ENCODE measurements around the gene GJA4. TPM values are rescaled to one million over a fixed set of nuclear protein-coding genes. Genes with fewer than 3 reads are reported as not detected.
"Not testable (repeated sequence)": the region's sequence is repeated elsewhere in the genome, so short reads cannot be mapped to it uniquely, and the experiment has no call there.

Gene GJA4
- total RNA-seq, 2 donors from 2014 or later: 0.86 to 5.9 TPM

- Mint-ChIP-seq H3K9me3 (no peaks in the 10 kb centered on the region), H3K36me3 (no peaks in the 10 kb centered on the region), H3K4me3 (no peak overlapping the region), H3K27ac (no peak overlapping the region), H3K27me3 (peaks cover 11 to 14% of the 10 kb centered on the region in 2 donors), H3K4me1 (ENCODE audit: low read depth in 2 of 2) (no peaks in the 10 kb centered on the region)
- ATAC-seq: no peak
- DNase-seq (ENCODE audit: low spot score): no peak
Measured at GRCh38 chr1:34758751-34759150, 34.0 kb upstream of the GJA4 start.

- DNase-seq (ENCODE audit: low spot score): no peak
- Mint-ChIP-seq H3K36me3 (no peaks in the 10 kb centered on the region), H3K4me3 (no peak within 1 kb of the TSS), H3K27me3 (peaks cover 10 to 11% of the 10 kb centered on the region in 2 donors), H3K4me1 (ENCODE audit: low read depth in 2 of 2) (no peaks in the 10 kb centered on the region), H3K27ac (no peak within 1 kb of the TSS), H3K9me3 (no peaks in the 10 kb centered on the region)
- ATAC-seq: peak in 1 of 2 donors; percentile 16
Measured at GRCh38 chr1:34759503-34760357, 33.1 kb upstream of the GJA4 start, which contains the start of gene GJB4. Gene GJB4, plus strand, starts transcription at chr1:34759740. Its CDS starts 1,515 bp downstream, at chr1:34761255.

- H3K36me3 Mint-ChIP-seq: no peaks in the 10 kb centered on the region
- DNase-seq (ENCODE audit: low spot score) (no peak), ATAC-seq (no peak)
- no peak overlapping the region for H3K4me3 Mint-ChIP-seq
- peaks cover 10 to 11% of the 10 kb centered on the region in 2 donors for H3K27me3 Mint-ChIP-seq
- H3K4me1 Mint-ChIP-seq (ENCODE audit: low read depth in 2 of 2): no peaks in the 10 kb centered on the region
- H3K27ac Mint-ChIP-seq: no peak overlapping the region
- H3K9me3 Mint-ChIP-seq: no peaks in the 10 kb centered on the region
Measured at GRCh38 chr1:34761176-34761761, 31.5 kb upstream of the GJA4 start.

- DNase-seq (ENCODE audit: low spot score): no peak
- Mint-ChIP-seq H3K4me3 (no peak overlapping the region), H3K9me3 (no peaks in the 10 kb centered on the region), H3K27ac (no peak overlapping the region), H3K36me3 (no peaks in the 10 kb centered on the region), H3K27me3 (peaks cover 10 to 11% of the 10 kb centered on the region in 2 donors), H3K4me1 (ENCODE audit: low read depth in 2 of 2) (no peaks in the 10 kb centered on the region)
- ATAC-seq: no peak
Measured at GRCh38 chr1:34761776-34762307, 31.0 kb upstream of the GJA4 start.

- peaks cover 10 to 11% of the 10 kb centered on the region in 2 donors for H3K27me3 Mint-ChIP-seq
- ATAC-seq (no peak), DNase-seq (ENCODE audit: low spot score) (no peak)
- H3K36me3 Mint-ChIP-seq: no peaks in the 10 kb centered on the region
- H3K27ac Mint-ChIP-seq: no peak overlapping the region
- no peaks in the 10 kb centered on the region for H3K4me1 Mint-ChIP-seq (ENCODE audit: low read depth in 2 of 2)
- H3K4me3 Mint-ChIP-seq: no peak overlapping the region
- H3K9me3 Mint-ChIP-seq: no peaks in the 10 kb centered on the region
Measured at GRCh38 chr1:34762474-34763141, 30.2 kb upstream of the GJA4 start.

- H3K4me1 Mint-ChIP-seq (ENCODE audit: low read depth in 2 of 2): no peaks in the 10 kb centered on the region
- no peaks in the 10 kb centered on the region for H3K9me3 Mint-ChIP-seq
Measured at GRCh38 chr1:34763142-34763781, 29.5 kb upstream of the GJA4 start.

GRCh38 chr1:34768856-34769255, 23.9 kb upstream of the GJA4 start:
- no peak for ATAC-seq
- Mint-ChIP-seq H3K27ac (no peak overlapping the region), H3K4me1 (ENCODE audit: low read depth in 2 of 2) (no peaks in the 10 kb centered on the region), H3K4me3 (no peak overlapping the region), H3K36me3 (no peaks in the 10 kb centered on the region), H3K9me3 (no peaks in the 10 kb centered on the region), H3K27me3 (peaks cover 0 to 3% of the 10 kb centered on the region in 2 donors)
- DNase-seq (ENCODE audit: low spot score): no peak

More at GRCh38 chr1:34763142-34763781, 29.5 kb upstream of the GJA4 start:
- ATAC-seq (no peak), DNase-seq (ENCODE audit: low spot score) (no peak)
- H3K4me3 Mint-ChIP-seq: no peak overlapping the region
- H3K27ac Mint-ChIP-seq: peak overlapping the region in 1 of 2 donors; percentile 6
- H3K36me3 Mint-ChIP-seq: no peaks in the 10 kb centered on the region
- peaks cover 10 to 11% of the 10 kb centered on the region in 2 donors for H3K27me3 Mint-ChIP-seq

- no peaks in the 10 kb centered on the region for H3K36me3 Mint-ChIP-seq
- H3K27me3 Mint-ChIP-seq: peaks cover 0 to 3% of the 10 kb centered on the region in 2 donors
Measured at GRCh38 chr1:34770891-34771504, 21.8 kb upstream of the GJA4 start.

GRCh38 chr1:34771573-34772371, 21.0 kb upstream of the GJA4 start:
- no peaks in the 10 kb centered on the region for H3K4me1 Mint-ChIP-seq (ENCODE audit: low read depth in 2 of 2)
- no peak for DNase-seq (ENCODE audit: low spot score)
- no peak for ATAC-seq
- no peak overlapping the region for H3K27ac Mint-ChIP-seq
- H3K27me3 Mint-ChIP-seq: peaks cover 0 to 3% of the 10 kb centered on the region in 2 donors
- no peaks in the 10 kb centered on the region for H3K36me3 Mint-ChIP-seq
- no peak overlapping the region for H3K4me3 Mint-ChIP-seq
- no peaks in the 10 kb centered on the region for H3K9me3 Mint-ChIP-seq

More at GRCh38 chr1:34770891-34771504, 21.8 kb upstream of the GJA4 start:
- no peak overlapping the region for H3K27ac Mint-ChIP-seq
- no peaks in the 10 kb centered on the region for H3K4me1 Mint-ChIP-seq (ENCODE audit: low read depth in 2 of 2)
- ATAC-seq (no peak), DNase-seq (ENCODE audit: low spot score) (no peak)
- H3K9me3 Mint-ChIP-seq: no peaks in the 10 kb centered on the region
- H3K4me3 Mint-ChIP-seq: no peak overlapping the region

- not testable (repeated sequence) for ATAC-seq; H3K27ac Mint-ChIP-seq; H3K36me3 Mint-ChIP-seq; H3K27me3 Mint-ChIP-seq; H3K4me3 Mint-ChIP-seq; H3K4me1 Mint-ChIP-seq (ENCODE audit: low read depth in 2 of 2); DNase-seq (ENCODE audit: low spot score); H3K9me3 Mint-ChIP-seq
Measured at GRCh38 chr1:34773114-34773513, 19.7 kb upstream of the GJA4 start.

GRCh38 chr1:34774957-34775356, 17.8 kb upstream of the GJA4 start:
- H3K27me3 Mint-ChIP-seq: peaks cover 24 to 25% of the 10 kb centered on the region in 2 donors
- H3K4me3 Mint-ChIP-seq: no peak overlapping the region
- H3K9me3 Mint-ChIP-seq: no peaks in the 10 kb centered on the region
- ATAC-seq: peak in 1 of 2 donors; percentile 31
- no peaks in the 10 kb centered on the region for H3K36me3 Mint-ChIP-seq
- no peak for DNase-seq (ENCODE audit: low spot score)
- no peaks in the 10 kb centered on the region for H3K4me1 Mint-ChIP-seq (ENCODE audit: low read depth in 2 of 2)
- H3K27ac Mint-ChIP-seq: no peak overlapping the region

GRCh38 chr1:34776911-34777310, 15.9 kb upstream of the GJA4 start:
- Mint-ChIP-seq H3K4me3 (no peak overlapping the region), H3K36me3 (no peaks in the 10 kb centered on the region), H3K27ac (no peak overlapping the region), H3K9me3 (no peaks in the 10 kb centered on the region), H3K4me1 (ENCODE audit: low read depth in 2 of 2) (no peaks in the 10 kb centered on the region), H3K27me3 (peaks cover 25 to 27% of the 10 kb centered on the region in 2 donors)
- DNase-seq (ENCODE audit: low spot score) (peak; percentile 25), ATAC-seq (no peak)
